Panc1 (cell line): ENCODE data around the gene ADCY2. TPM values are rescaled to one million over a fixed set of nuclear protein-coding genes. Genes with fewer than 3 reads are reported as not detected.

Experiments
- ATAC-seq: fragments of 200-7000 bp; cut with Tn5 transposase; 2 replicates; pipeline ENCODE4 v1.9.1; 2020; ENCODE audit warnings: mild to moderate bottlenecking, moderate library complexity
- BruUV-seq: library from RNA; stranded (reverse); fragments of 400-500 nt; replicated peaks from 2 replicates; lab custom pipeline; 2021; lab: Mats Ljungman, UMichigan
- CTCF ChIA-PET: fragments of 300-600 bp; sonication (Branson Sonifier 250); formaldehyde crosslinking; loops from one replicate; lab custom pipeline; 2022; ENCODE audit warnings: antibody characterized with exemption; lab: Charles Lee
- POLR2A ChIA-PET: fragments of 300-600 bp; sonication (Branson Sonifier 250); formaldehyde crosslinking; loops from one replicate; lab custom pipeline; 2022; ENCODE audit warnings: antibody characterized with exemption; lab: Charles Lee
- DNase-seq: peaks from one replicate; pipeline ENCODE4 v3.0.0-alpha.2; 2010; ENCODE audit warnings: low read depth, low spot score
- H3K27ac ChIP-seq: 2 replicates; pipeline ENCODE4 v1.5.1; 2011; ENCODE audit warnings: mild to moderate bottlenecking, low read length, inconsistent platforms
- H3K27me3 ChIP-seq: fragments of 200-500 bp; sonication (Bioruptor generic); 2 replicates; pipeline ENCODE4 v1.6.0; 2014; ENCODE audit warnings: low read length, inconsistent platforms; ENCODE audit not compliant: control insufficient read depth, insufficient read depth
- H3K36me3 ChIP-seq: fragments of 200-500 bp; sonication (Bioruptor generic); 2 replicates; pipeline ENCODE4 v1.5.1; 2014; ENCODE audit warnings: inconsistent platforms, mild to moderate bottlenecking, low read length, moderate library complexity; ENCODE audit not compliant: control insufficient read depth, insufficient read depth
- H3K4me1 ChIP-seq: 2 replicates; pipeline ENCODE4 v1.5.1; 2011; ENCODE audit warnings: inconsistent platforms, mild to moderate bottlenecking, low read length, moderate library complexity; ENCODE audit not compliant: control insufficient read depth, insufficient read depth
- H3K4me3 ChIP-seq, 2 experiments: 2 replicates each; pipeline ENCODE4 v1.5.1; 2011 to 2012; ENCODE audit warnings: low read depth in 2 of 2, low read length in 2 of 2, mild to moderate bottlenecking in 2 of 2, inconsistent platforms in 1 of 2, moderate library complexity in 1 of 2
- H3K9me3 ChIP-seq: fragments of 200-500 bp; sonication (Bioruptor generic); 2 replicates; pipeline ENCODE4 v1.5.1; 2014; ENCODE audit warnings: low read depth, mild to moderate bottlenecking, inconsistent platforms, low read length, moderate library complexity; ENCODE audit not compliant: control insufficient read depth, insufficient read depth
- CTCF ChIP-seq: fragments of 450-650 bp; IDR thresholded peaks from 2 replicates; pipeline ENCODE4 v1.5.1; 2017; ENCODE audit warnings: mild to moderate bottlenecking
- POLR2AphosphoS5 ChIP-seq: IDR thresholded peaks from 2 replicates; pipeline ENCODE4 v1.6.1; 2012; ENCODE audit warnings: mild to moderate bottlenecking, low read depth, low read length, moderate library complexity
- REST ChIP-seq, 2 experiments: IDR thresholded peaks; 2 replicates each; pipeline ENCODE4 v1.6.1; 2011 to 2012; ENCODE audit warnings: low read depth in 2 of 2, control low read depth in 1 of 2, low read length in 1 of 2, mild to moderate bottlenecking in 1 of 2, moderate library complexity in 1 of 2; ENCODE audit not compliant: insufficient read depth in 1 of 2
- SIN3A ChIP-seq: IDR thresholded peaks from 2 replicates; pipeline ENCODE4 v1.6.1; 2012; ENCODE audit warnings: low read depth, mild to moderate bottlenecking, low read length, moderate library complexity, borderline replicate concordance; ENCODE audit not compliant: insufficient read depth
- TCF7L2 ChIP-seq: IDR thresholded peaks from 2 replicates; pipeline ENCODE4 v1.6.1; 2011; ENCODE audit warnings: mild to moderate bottlenecking, low read depth, low read length, inconsistent platforms
- in situ Hi-C: cut with HindIII; loops from 2 replicates; pipeline ENCODE4 v1.10.0; 2016; ENCODE audit warnings: low sequenced_read_pairs, low pct_unique_long_range_greater_than_20kb
- intact Hi-C: fragments of 100-400 bp; cut with micrococcal nuclease; formaldehyde crosslinking; loops from one replicate; pipeline ENCODE4 v1.10.0; 2022; ENCODE audit not compliant: unreplicated experiment
- total RNA-seq: library from RNA; stranded (reverse); gene quantifications from one replicate; pipeline ENCODE4 v1.2.1, GENCODE V29; 2021; ENCODE audit not compliant: unreplicated experiment

Gene ADCY2
- total RNA-seq, 1 experiment from 2014 or later = 0.13 TPM

GRCh38 chr5:7501061-7501460, 105.1 kb downstream of the ADCY2 start:
- H3K4me3 ChIP-seq = no peak overlapping the region
- H3K27me3 ChIP-seq = no peaks in the 10 kb centered on the region
- intact Hi-C loops (no loop called here), in situ Hi-C loops (no loop called here)
- ATAC-seq (no peak), DNase-seq (no peak)
- no peak overlapping the region for H3K27ac ChIP-seq
- no peaks in the 10 kb centered on the region for H3K9me3 ChIP-seq
- no TSS peak for BruUV-seq
- POLR2A ChIA-PET = interaction anchor here (0.6 kb wide), 1 partner anchor 55 kb away, joined by 4 read pairs; no protein-coding TSS in a partner anchor
- CTCF ChIA-PET = no interaction called here
- no peaks in the 10 kb centered on the region for H3K36me3 ChIP-seq
- H3K4me1 ChIP-seq = no peaks in the 10 kb centered on the region
- no peak for TF ChIP-seq CTCF
- TF ChIP-seq REST (IDR thresholded peaks at IDR 0.05; ENCODE audit: insufficient read depth in 1 of 2, low read depth in 2 of 2, low read length in 1 of 2) = no peak
- no peak for TF ChIP-seq POLR2AphosphoS5
- no peak for TF ChIP-seq TCF7L2
- no peak for TF ChIP-seq SIN3A

- DNase-seq (no peak), ATAC-seq (no peak)
- ChIA-PET POLR2A (no interaction called here), CTCF (no interaction called here)
- Histone ChIP-seq H3K9me3 (no peaks in the 10 kb centered on the region), H3K4me3 (no peak overlapping the region), H3K36me3 (no peaks in the 10 kb centered on the region), H3K4me1 (no peaks in the 10 kb centered on the region), H3K27ac (no peak overlapping the region), H3K27me3 (no peaks in the 10 kb centered on the region)
- no peak for TF ChIP-seq POLR2AphosphoS5
- intact Hi-C loops (no loop called here), in situ Hi-C loops (no loop called here)
- BruUV-seq = no TSS peak
Observed at GRCh38 chr5:7503564-7503963, 107.6 kb downstream of the ADCY2 start.

GRCh38 chr5:7515284-7515914, 119.5 kb downstream of the ADCY2 start:
- Histone ChIP-seq H3K27ac (no peak overlapping the region), H3K9me3 (no peaks in the 10 kb centered on the region), H3K36me3 (no peaks in the 10 kb centered on the region), H3K27me3 (no peaks in the 10 kb centered on the region), H3K4me1 (no peaks in the 10 kb centered on the region), H3K4me3 (no peak overlapping the region)
- in situ Hi-C loops = no loop called here
- ATAC-seq (no peak), DNase-seq (no peak)
- ChIA-PET POLR2A (no interaction called here), CTCF (no interaction called here)
- no peak for TF ChIP-seq REST (IDR thresholded peaks at IDR 0.05; ENCODE audit: insufficient read depth in 1 of 2, low read depth in 2 of 2, low read length in 1 of 2)
- TF ChIP-seq TCF7L2 = no peak
- TF ChIP-seq CTCF = no peak
- TF ChIP-seq POLR2AphosphoS5 = no peak
- no peak for TF ChIP-seq SIN3A
- BruUV-seq = no TSS peak
- intact Hi-C loops = no loop called here
